IMR-90 (cell line): Measurements from ENCODE around the gene IFIT2. TPM values are rescaled to one million over a fixed set of nuclear protein-coding genes. Genes with fewer than 3 reads are reported as not detected.

Source experiments
- ATAC-seq: fragments of 200-7000 bp; cut with Tn5 transposase; 2 replicates; pipeline ENCODE4 v1.9.1; 2020; ENCODE audit warnings: low read depth, mild to moderate bottlenecking, moderate library complexity
- BruUV-seq: library from RNA; stranded (reverse); fragments of 400-500 nt; replicated peaks from 2 replicates; lab custom pipeline; 2021; lab: Mats Ljungman, UMichigan
- CTCF ChIA-PET: fragments of 300-600 bp; formaldehyde crosslinking; extraction: SDS; loops from one replicate; lab custom pipeline; 2021; ENCODE audit warnings: antibody characterized with exemption; lab: Yijun Ruan, JAX
- POLR2A ChIA-PET: fragments of 300-600 bp; sonication (Branson Sonifier 250); formaldehyde crosslinking; loops from one replicate; lab custom pipeline; 2022; ENCODE audit warnings: antibody characterized with exemption; ENCODE audit not compliant: unreplicated experiment; lab: Charles Lee
- DNase-seq: peaks from one replicate; pipeline ENCODE4 v3.0.0; 2013
- H2AFZ ChIP-seq: replicated peaks from 2 replicates; pipeline ENCODE3; 2013; ENCODE audit warnings: low read length, mild to moderate bottlenecking; ENCODE audit not compliant: poor library complexity
- H2AK5ac ChIP-seq: 2 replicates; pipeline ENCODE4 v1.6.1; 2013; ENCODE audit warnings: low read depth, low read length, inconsistent platforms
- H2AK9ac ChIP-seq: replicated peaks from 2 replicates; pipeline ENCODE3; 2013; ENCODE audit warnings: mild to moderate bottlenecking, low read depth, low read length, moderate library complexity; ENCODE audit not compliant: poor library complexity
- H2BK120ac ChIP-seq: 2 replicates; pipeline ENCODE4 v1.6.1; 2013; ENCODE audit warnings: low read depth, low read length, inconsistent platforms
- H2BK15ac ChIP-seq: 3 replicates; pipeline ENCODE4 v1.6.1; 2013; ENCODE audit warnings: low read depth, low read length, inconsistent platforms
- H2BK20ac ChIP-seq: 2 replicates; pipeline ENCODE4 v1.6.1; 2013; ENCODE audit warnings: low read depth, mild to moderate bottlenecking, inconsistent platforms, low read length, moderate library complexity
- H2BK5ac ChIP-seq: 2 replicates; pipeline ENCODE4 v1.6.1; 2013; ENCODE audit warnings: mild to moderate bottlenecking, low read depth, low read length, inconsistent platforms; ENCODE audit not compliant: poor library complexity, severe bottlenecking
- H3K14ac ChIP-seq: replicated peaks from 2 replicates; pipeline ENCODE4 v1.6.1; 2013; ENCODE audit warnings: low read depth, low read length, inconsistent platforms
- H3K18ac ChIP-seq: 2 replicates; pipeline ENCODE4 v1.6.1; 2013; ENCODE audit warnings: low read depth, low read length, control low read depth
- H3K23ac ChIP-seq: 2 replicates; pipeline ENCODE4 v1.6.1; 2013; ENCODE audit warnings: low read depth, low read length, inconsistent platforms
- H3K27ac ChIP-seq: 2 replicates; pipeline ENCODE4 v1.5.1; 2013; ENCODE audit warnings: mild to moderate bottlenecking, control low read depth, low read length; ENCODE audit not compliant: insufficient read depth
- H3K27me3 ChIP-seq: 2 replicates; pipeline ENCODE4 v1.6.1; 2013; ENCODE audit warnings: low read length; ENCODE audit not compliant: control insufficient read depth, insufficient read depth
- H3K36me3 ChIP-seq: 2 replicates; pipeline ENCODE4 v1.6.1; 2013; ENCODE audit warnings: low read length, mixed read lengths; ENCODE audit not compliant: control insufficient read depth, insufficient read depth
- H3K4ac ChIP-seq: 2 replicates; pipeline ENCODE4 v1.6.1; 2013; ENCODE audit warnings: low read depth, low read length, inconsistent platforms
- H3K4me1 ChIP-seq: 2 replicates; pipeline ENCODE4 v1.6.1; 2013; ENCODE audit warnings: low read length, mixed read lengths; ENCODE audit not compliant: control insufficient read depth, insufficient read depth
- H3K4me2 ChIP-seq: 2 replicates; pipeline ENCODE4 v1.6.1; 2013; ENCODE audit warnings: low read depth, mild to moderate bottlenecking, control low read depth, low read length, moderate library complexity
- H3K4me3 ChIP-seq: 2 replicates; pipeline ENCODE4 v1.5.1; 2013; ENCODE audit warnings: low read depth, mild to moderate bottlenecking, control low read depth, low read length, moderate library complexity; ENCODE audit not compliant: insufficient read depth
- H3K56ac ChIP-seq: 2 replicates; pipeline ENCODE4 v1.6.1; 2013; ENCODE audit warnings: low read length, inconsistent platforms; ENCODE audit not compliant: insufficient read depth; ENCODE audit errors: extremely low read depth
- H3K79me1 ChIP-seq, 2 experiments: 2 replicates each; pipeline ENCODE4 v1.6.1; 2013; ENCODE audit warnings: low read length in 2 of 2, inconsistent platforms in 1 of 2, low read depth in 1 of 2
- H3K9ac ChIP-seq: 2 replicates; pipeline ENCODE4 v1.6.1; 2013; ENCODE audit warnings: low read depth, low read length, control low read depth
- H3K9me1 ChIP-seq: 2 replicates; pipeline ENCODE4 v1.6.1; 2013; ENCODE audit warnings: low read length, inconsistent platforms; ENCODE audit not compliant: insufficient read depth
- H3K9me3 ChIP-seq: 2 replicates; pipeline ENCODE4 v1.6.1; 2013; ENCODE audit warnings: low read length; ENCODE audit not compliant: control insufficient read depth, insufficient read depth
- H4K20me1 ChIP-seq: 2 replicates; pipeline ENCODE4 v1.6.1; 2013; ENCODE audit warnings: low read length, inconsistent platforms; ENCODE audit not compliant: insufficient read depth
- H4K5ac ChIP-seq: 2 replicates; pipeline ENCODE4 v1.6.1; 2013; ENCODE audit warnings: mild to moderate bottlenecking, low read depth, low read length, control low read depth
- H4K8ac ChIP-seq, 2 experiments: 2 replicates each; pipeline ENCODE4 v1.6.1; 2013; ENCODE audit warnings: low read depth in 2 of 2, low read length in 2 of 2, control low read depth in 1 of 2, inconsistent platforms in 1 of 2
- H4K91ac ChIP-seq: 2 replicates; pipeline ENCODE4 v1.6.1; 2013; ENCODE audit warnings: low read depth, low read length, inconsistent platforms; ENCODE audit not compliant: insufficient read depth
- BHLHE40 ChIP-seq: fragments of 150-350 bp; IDR thresholded peaks from 2 replicates; pipeline ENCODE4 v1.6.1; 2016; ENCODE audit warnings: mild to moderate bottlenecking, low read depth, low read length
- CHD1 ChIP-seq: IDR thresholded peaks from 2 replicates; pipeline ENCODE4 v1.6.1; 2012; ENCODE audit warnings: low read depth, low read length, improper control_type of control experiment
- FOS ChIP-seq: fragments of 150-350 bp; IDR thresholded peaks from 2 replicates; pipeline ENCODE4 v1.6.1; 2016; ENCODE audit warnings: low read depth, low read length
- MAFK ChIP-seq: IDR thresholded peaks from 2 replicates; pipeline ENCODE4 v1.6.1; 2012; ENCODE audit warnings: low read depth, low read length, improper control_type of control experiment
- MAZ ChIP-seq: IDR thresholded peaks from 2 replicates; pipeline ENCODE4 v1.6.1; 2012; ENCODE audit warnings: low read depth, mild to moderate bottlenecking, low read length, improper control_type of control experiment, moderate library complexity, borderline replicate concordance
- MXI1 ChIP-seq: IDR thresholded peaks from 2 replicates; pipeline ENCODE4 v1.6.1; 2012; ENCODE audit warnings: low read depth, mild to moderate bottlenecking, low read length, moderate library complexity, borderline replicate concordance
- NFE2L2 ChIP-seq: fragments of 150-350 bp; IDR thresholded peaks from 2 replicates; pipeline ENCODE4 v1.6.1; 2016; ENCODE audit warnings: low read depth, mild to moderate bottlenecking, low read length
- RAD21 ChIP-seq: IDR thresholded peaks from 2 replicates; pipeline ENCODE4 v1.6.1; 2012; ENCODE audit warnings: low read length, improper control_type of control experiment
- RCOR1 ChIP-seq: IDR thresholded peaks from 2 replicates; pipeline ENCODE4 v1.6.1; 2012; ENCODE audit warnings: mild to moderate bottlenecking, low read length, improper control_type of control experiment; ENCODE audit not compliant: insufficient replicate concordance
- RFX5 ChIP-seq: IDR thresholded peaks from 2 replicates; pipeline ENCODE4 v1.8.0; 2012; ENCODE audit warnings: low read depth, mild to moderate bottlenecking, low read length, moderate library complexity
- SMC3 ChIP-seq: fragments of 150-350 bp; IDR thresholded peaks from 2 replicates; pipeline ENCODE4 v1.6.1; 2016; ENCODE audit warnings: low read depth, mild to moderate bottlenecking, antibody characterized with exemption, low read length, moderate library complexity
- WGBS, 2 experiments: methylation state at CpG; one replicate each; pipeline versions ENCODE4 v1.1.5 to v1.1.7; 2013; ENCODE audit warnings: missing lambda C conversion rate in 2 of 2; ENCODE audit not compliant: insufficient read length in 1 of 2; ENCODE audit errors: extremely low coverage in 2 of 2; 5-methylcytosine and 5-hydroxymethylcytosine counted together
- dilution Hi-C: fragments of 300-500 bp; cut with HindIII; formaldehyde crosslinking; loops from one replicate; pipeline ENCODE4 v1.14.3; 2018; ENCODE audit warnings: low sequenced_read_pairs; ENCODE audit not compliant: unreplicated experiment
- in situ Hi-C: fragments of 300-500 bp; cut with MboI; formaldehyde crosslinking; loops from 3 replicates; pipeline ENCODE4 v1.14.3; 2019; ENCODE audit warnings: low sequenced_read_pairs, inconsistent platforms, mixed read lengths
- intact Hi-C: fragments of 100-400 bp; cut with micrococcal nuclease; formaldehyde crosslinking; loops from 2 replicates; pipeline ENCODE4 v1.10.0; 2022
- polyA plus RNA-seq, 3 experiments: library from polyadenylated mRNA; depleted of rRNA; stranded (reverse); fragments of >200 nt; gene quantifications; 2 replicates each; pipeline ENCODE4 v1.2.3, GENCODE V29; 2012; ENCODE audit warnings: low replicate concordance in 1 of 3
- total RNA-seq: library from RNA; depleted of rRNA; stranded (reverse); fragments of >200 nt; gene quantifications from 2 replicates; pipeline ENCODE4 v1.2.3, GENCODE V29; 2012
- TF ChIP-seq, protein P1 (sequence below): fragments of 150-350 bp; IDR thresholded peaks from 2 replicates; pipeline ENCODE4 v1.6.1; 2017; ENCODE audit warnings: mild to moderate bottlenecking, antibody characterized with exemption, low read length, low read depth
- TF ChIP-seq, protein P2 (sequence below): fragments of 150-350 bp; IDR thresholded peaks from 2 replicates; pipeline ENCODE4 v1.6.1; 2016; ENCODE audit warnings: low read depth, mild to moderate bottlenecking, low read length, moderate library complexity, borderline replicate concordance

Gene IFIT2
- total and polyA plus RNA-seq, 2 of the 4 experiments (the other 2 are of a cell fraction) = 1.1 to 2.2 TPM

DNA sequence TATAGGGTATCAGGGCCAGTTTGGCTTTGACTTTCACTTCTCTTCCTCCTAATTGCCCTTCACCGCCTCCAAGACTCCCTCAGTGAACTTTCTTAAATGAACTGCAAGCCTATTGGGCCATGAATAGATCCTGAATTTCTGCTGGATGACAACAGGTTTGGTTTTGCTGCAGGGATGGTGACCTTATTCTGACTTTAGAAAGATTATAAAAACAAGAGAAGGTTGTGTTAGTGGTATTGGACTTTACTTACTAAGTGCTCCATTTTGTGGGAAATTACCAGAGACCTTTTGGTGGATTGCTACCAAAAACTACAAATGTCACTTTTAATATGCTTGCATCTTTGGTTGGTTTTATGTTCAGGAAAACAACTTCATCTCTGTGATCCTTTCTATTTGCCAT lies 38.8 kb upstream of the IFIT2 start (continued):
- TF ChIP-seq RFX5 (no peak), MXI1 (no peak)

DNA sequence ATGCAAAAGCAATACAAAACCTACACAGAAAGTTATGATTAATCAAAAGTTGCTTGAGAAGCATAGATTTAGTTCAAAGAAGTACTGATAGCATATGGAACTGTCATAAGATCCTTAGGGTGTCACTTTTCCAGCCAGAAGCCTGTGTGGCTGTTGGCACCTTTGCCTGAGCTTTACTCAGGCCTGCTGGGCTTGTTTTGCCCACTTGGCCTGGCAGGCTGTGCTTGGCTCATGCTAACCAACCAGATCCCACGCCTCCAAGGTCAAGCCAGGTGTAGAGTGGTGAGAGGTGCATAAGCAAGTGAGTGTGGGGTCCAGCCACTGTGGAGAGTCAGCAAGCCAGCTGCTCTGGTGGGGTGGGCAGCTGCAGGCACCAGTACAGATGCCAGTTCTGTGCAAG lies 38.3 kb upstream of the IFIT2 start:
- H3K27ac ChIP-seq = no peak overlapping the region
- intact Hi-C loops = no loop called here
- ATAC-seq = no peak

More for the DNA sequence above, 38.3 kb upstream of the IFIT2 start:
- POLR2A ChIA-PET = no interaction called here
- Histone ChIP-seq H3K9me3 (no peaks in the 10 kb centered on the region), H3K79me1 (no peaks in the 10 kb centered on the region), H4K5ac (no peak overlapping the region), H3K4ac (no peak overlapping the region), H3K56ac (no peak overlapping the region), H3K27me3 (no peaks in the 10 kb centered on the region), H3K23ac (no peak overlapping the region), H3K14ac (no peak overlapping the region), H3K9me1 (no peaks in the 10 kb centered on the region), H2BK15ac (no peak overlapping the region), H2BK5ac (no peak overlapping the region), H3K18ac (no peak overlapping the region), H2BK20ac (no peak overlapping the region), H3K4me3 (no peak overlapping the region), H3K9ac (no peak overlapping the region), H4K20me1 (no peaks in the 10 kb centered on the region), H3K4me1 (peaks cover 7% of the 10 kb centered on the region), H2AK9ac (no peak overlapping the region), H2AK5ac (0 out of 2 replicates have a peak overlapping the region, but pooled peaks have one; percentile 9), H2BK120ac (no peak overlapping the region), H2AFZ (no peak overlapping the region), H3K36me3 (no peaks in the 10 kb centered on the region), H4K8ac (no peak overlapping the region), H3K4me2 (no peak overlapping the region), H4K91ac (no peak overlapping the region)
- TF ChIP-seq RFX5 (no peak), NFE2L2 (no peak), BHLHE40 (no peak), CHD1 (no peak), MAZ (no peak), SMC3 (no peak), RAD21 (no peak), MAFK (no peak), MXI1 (no peak), FOS (no peak), RCOR1 (no peak)
- TF ChIP-seq, protein P1, sequence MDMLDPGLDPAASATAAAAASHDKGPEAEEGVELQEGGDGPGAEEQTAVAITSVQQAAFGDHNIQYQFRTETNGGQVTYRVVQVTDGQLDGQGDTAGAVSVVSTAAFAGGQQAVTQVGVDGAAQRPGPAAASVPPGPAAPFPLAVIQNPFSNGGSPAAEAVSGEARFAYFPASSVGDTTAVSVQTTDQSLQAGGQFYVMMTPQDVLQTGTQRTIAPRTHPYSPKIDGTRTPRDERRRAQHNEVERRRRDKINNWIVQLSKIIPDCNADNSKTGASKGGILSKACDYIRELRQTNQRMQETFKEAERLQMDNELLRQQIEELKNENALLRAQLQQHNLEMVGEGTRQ = no peak
- TF ChIP-seq, protein P2, sequence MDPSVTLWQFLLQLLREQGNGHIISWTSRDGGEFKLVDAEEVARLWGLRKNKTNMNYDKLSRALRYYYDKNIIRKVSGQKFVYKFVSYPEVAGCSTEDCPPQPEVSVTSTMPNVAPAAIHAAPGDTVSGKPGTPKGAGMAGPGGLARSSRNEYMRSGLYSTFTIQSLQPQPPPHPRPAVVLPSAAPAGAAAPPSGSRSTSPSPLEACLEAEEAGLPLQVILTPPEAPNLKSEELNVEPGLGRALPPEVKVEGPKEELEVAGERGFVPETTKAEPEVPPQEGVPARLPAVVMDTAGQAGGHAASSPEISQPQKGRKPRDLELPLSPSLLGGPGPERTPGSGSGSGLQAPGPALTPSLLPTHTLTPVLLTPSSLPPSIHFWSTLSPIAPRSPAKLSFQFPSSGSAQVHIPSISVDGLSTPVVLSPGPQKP = no peak
- in situ Hi-C loops (no loop called here), dilution Hi-C loops (no loop called here)
- CTCF ChIA-PET = interaction anchor here (0.7 kb wide), 1 partner anchor 98 kb away, joined by 3 read pairs; no protein-coding TSS in a partner anchor
- no TSS peak for BruUV-seq
- WGBS, 2 experiments = no CpG with 5 or more reads among the region's 1 CpG
- no peak for DNase-seq
